Activated CD4-positive, alpha-beta T cell treated with anti-CD3 and anti-CD28 coated beads, Interleukin-2, amount 10 ng/mL, durations not matched to agents 24 days and 14 days (primary cell): ENCODE results near the gene UTS2R. TPM values are rescaled to one million over a fixed set of nuclear protein-coding genes. Genes with fewer than 3 reads are reported as not detected.
"Not testable (repeated sequence)": the region's sequence is repeated elsewhere in the genome, so short reads cannot be mapped to it uniquely, and the experiment has no call there.

Experiments
- DNase-seq: peaks from one replicate; pipeline ENCODE4 v3.0.0; 2022
- H3K27ac Mint-ChIP-seq: one replicate; pipeline ENCODE4 v1.8.0; 2022; ENCODE audit warnings: mild to moderate bottlenecking, mixed read lengths
- H3K27me3 Mint-ChIP-seq: one replicate; pipeline ENCODE4 v1.8.0; 2022; ENCODE audit warnings: mixed read lengths
- H3K36me3 Mint-ChIP-seq: one replicate; pipeline ENCODE4 v1.8.0; 2022; ENCODE audit warnings: low read depth, mild to moderate bottlenecking, mixed read lengths
- H3K4me1 Mint-ChIP-seq: one replicate; pipeline ENCODE4 v1.8.0; 2021; ENCODE audit warnings: mixed read lengths
- H3K4me3 Mint-ChIP-seq: one replicate; pipeline ENCODE4 v1.8.0; 2022; ENCODE audit warnings: mild to moderate bottlenecking, moderate library complexity, mixed read lengths
- H3K9me3 Mint-ChIP-seq: one replicate; pipeline ENCODE4 v1.8.0; 2021; ENCODE audit warnings: mixed read lengths
- intact Hi-C: fragments of 100-400 bp; cut with micrococcal nuclease; formaldehyde crosslinking; loops from one replicate; pipeline ENCODE4 v1.15.1; 2023
- total RNA-seq: library from RNA; stranded (reverse); gene quantifications from 2 replicates; pipeline ENCODE4 v1.2.3, GENCODE V29; 2022

UTS2R gene
- total RNA-seq, 1 donor from 2014 or later, result 0.14 TPM

- peaks cover 6% of the 10 kb centered on the region for H3K27me3 Mint-ChIP-seq
Measured at GRCh38 chr17:82344175-82344907, 27.2 kb upstream of the UTS2R start.

GRCh38 chr17:82345151-82345976 lies 26.2 kb upstream of the UTS2R start:
- no peaks in the 10 kb centered on the region for H3K36me3 Mint-ChIP-seq
- peaks cover 6% of the 10 kb centered on the region for H3K4me1 Mint-ChIP-seq
- peaks cover 8% of the 10 kb centered on the region for H3K27me3 Mint-ChIP-seq
- H3K4me3 Mint-ChIP-seq, result no peak overlapping the region
- DNase-seq, result no peak
- intact Hi-C loops, result no loop called here
- H3K9me3 Mint-ChIP-seq, result no peaks in the 10 kb centered on the region
- no peak overlapping the region for H3K27ac Mint-ChIP-seq

More at GRCh38 chr17:82344175-82344907, 27.2 kb upstream of the UTS2R start:
- intact Hi-C loops, result no loop called here
- Mint-ChIP-seq H3K27ac (no peak overlapping the region), H3K36me3 (no peaks in the 10 kb centered on the region), H3K4me3 (no peak overlapping the region), H3K4me1 (peaks cover 6% of the 10 kb centered on the region), H3K9me3 (no peaks in the 10 kb centered on the region)
- DNase-seq, result no peak

- H3K9me3 Mint-ChIP-seq, result no peaks in the 10 kb centered on the region
- intact Hi-C loops, result no loop called here
- H3K4me1 Mint-ChIP-seq, result peaks cover 7% of the 10 kb centered on the region
- no peak overlapping the region for H3K4me3 Mint-ChIP-seq
- no peak for DNase-seq
- no peaks in the 10 kb centered on the region for H3K36me3 Mint-ChIP-seq
- H3K27ac Mint-ChIP-seq, result no peak overlapping the region
- peaks cover 8% of the 10 kb centered on the region for H3K27me3 Mint-ChIP-seq
Measured at GRCh38 chr17:82346342-82347300, 24.9 kb upstream of the UTS2R start.

GRCh38 chr17:82347994-82348393 lies 23.6 kb upstream of the UTS2R start:
- H3K27me3 Mint-ChIP-seq, H3K27ac Mint-ChIP-seq, intact Hi-C loops, H3K9me3 Mint-ChIP-seq, H3K36me3 Mint-ChIP-seq, DNase-seq, H3K4me1 Mint-ChIP-seq, H3K4me3 Mint-ChIP-seq: not testable (repeated sequence)

- Mint-ChIP-seq H3K4me3 (no peak overlapping the region), H3K36me3 (no peaks in the 10 kb centered on the region)
Measured at GRCh38 chr17:82348434-82348833, 23.1 kb upstream of the UTS2R start.

GRCh38 chr17:82348866-82349265 lies 22.7 kb upstream of the UTS2R start:
- intact Hi-C loops, result no loop called here
- Mint-ChIP-seq H3K4me1 (peaks cover 7% of the 10 kb centered on the region), H3K4me3 (no peak overlapping the region), H3K36me3 (no peaks in the 10 kb centered on the region), H3K27ac (no peak overlapping the region), H3K27me3 (peaks cover 5% of the 10 kb centered on the region), H3K9me3 (no peaks in the 10 kb centered on the region)
- DNase-seq, result no peak

More at GRCh38 chr17:82348434-82348833, 23.1 kb upstream of the UTS2R start:
- intact Hi-C loops, result no loop called here
- no peak overlapping the region for H3K27ac Mint-ChIP-seq
- DNase-seq, result no peak
- no peaks in the 10 kb centered on the region for H3K9me3 Mint-ChIP-seq
- H3K4me1 Mint-ChIP-seq, result peaks cover 7% of the 10 kb centered on the region
- peaks cover 7% of the 10 kb centered on the region for H3K27me3 Mint-ChIP-seq

- Mint-ChIP-seq H3K4me3 (no peak overlapping the region), H3K27ac (no peak overlapping the region), H3K36me3 (no peaks in the 10 kb centered on the region), H3K4me1 (peaks cover 7% of the 10 kb centered on the region), H3K9me3 (no peaks in the 10 kb centered on the region), H3K27me3 (peaks cover 5% of the 10 kb centered on the region)
- intact Hi-C loops, result no loop called here
- DNase-seq, result no peak
Measured at GRCh38 chr17:82349287-82349701, 22.3 kb upstream of the UTS2R start.

GRCh38 chr17:82350182-82351030 lies 21.2 kb upstream of the UTS2R start:
- Mint-ChIP-seq H3K4me1 (peaks cover 7% of the 10 kb centered on the region), H3K9me3 (no peaks in the 10 kb centered on the region), H3K27ac (no peak overlapping the region), H3K36me3 (no peaks in the 10 kb centered on the region), H3K4me3 (no peak overlapping the region), H3K27me3 (peaks cover 7% of the 10 kb centered on the region)
- intact Hi-C loops, result loop anchor here (5.0 kb wide), 1 partner anchor 202 kb away; no protein-coding TSS in a partner anchor
- DNase-seq, result peak; percentile 83

GRCh38 chr17:82351254-82351712 lies 20.3 kb upstream of the UTS2R start:
- no peak for DNase-seq
- Mint-ChIP-seq H3K4me3 (no peak overlapping the region), H3K27ac (no peak overlapping the region), H3K4me1 (peaks cover 7% of the 10 kb centered on the region), H3K27me3 (peaks cover 6% of the 10 kb centered on the region), H3K36me3 (no peaks in the 10 kb centered on the region), H3K9me3 (no peaks in the 10 kb centered on the region)
- intact Hi-C loops, result loop anchor here (5.0 kb wide), 1 partner anchor 201 kb away; no protein-coding TSS in a partner anchor

- Mint-ChIP-seq H3K9me3 (no peaks in the 10 kb centered on the region), H3K27ac (no peak overlapping the region), H3K4me3 (no peak overlapping the region), H3K36me3 (no peaks in the 10 kb centered on the region), H3K27me3 (peaks cover 3% of the 10 kb centered on the region), H3K4me1 (peaks cover 2% of the 10 kb centered on the region)
- DNase-seq, result peak; percentile 94
- intact Hi-C loops, result loop anchor here (1.0 to 5.0 kb wide), 2 partner anchors 62 to 200 kb away; no protein-coding TSS in a partner anchor
Measured at GRCh38 chr17:82351713-82352488, 19.7 kb upstream of the UTS2R start.

- H3K36me3 Mint-ChIP-seq, result no peaks in the 10 kb centered on the region
- intact Hi-C loops, result loop anchor here (5.0 kb wide), 1 partner anchor 199 kb away; no protein-coding TSS in a partner anchor
- no peak overlapping the region for H3K27ac Mint-ChIP-seq
- no peak for DNase-seq
- peaks cover 6% of the 10 kb centered on the region for H3K4me1 Mint-ChIP-seq
- H3K9me3 Mint-ChIP-seq, result peaks cover 3% of the 10 kb centered on the region
- H3K27me3 Mint-ChIP-seq, result peaks cover 9% of the 10 kb centered on the region
- no peak overlapping the region for H3K4me3 Mint-ChIP-seq
Measured at GRCh38 chr17:82353484-82353883, 18.1 kb upstream of the UTS2R start.

- DNase-seq, result no peak
- Mint-ChIP-seq H3K4me3 (no peak overlapping the region), H3K4me1 (peaks cover 9% of the 10 kb centered on the region), H3K9me3 (peaks cover 6% of the 10 kb centered on the region), H3K36me3 (no peaks in the 10 kb centered on the region), H3K27ac (no peak overlapping the region), H3K27me3 (peaks cover 12% of the 10 kb centered on the region)
- intact Hi-C loops, result loop anchor here (5.0 kb wide), 1 partner anchor 197 kb away; no protein-coding TSS in a partner anchor
Measured at GRCh38 chr17:82354804-82355308, 16.7 kb upstream of the UTS2R start.
